Gastroesophageal sphincter (tissue), 4 donors: Measurements from ENCODE around the gene ZNF280C. TPM values are rescaled to one million over a fixed set of nuclear protein-coding genes. Genes with fewer than 3 reads are reported as not detected.

Source experiments
- ATAC-seq: fragments of 150-250 bp; one replicate; pipeline ENCODE4 v1.9.1; 2016; ENCODE audit warnings: mild to moderate bottlenecking, moderate library complexity
- H3K27ac ChIP-seq, 4 donors: fragments of 200-600 bp; sonication (generic) in 3 of 4; 1 replicate in 3 of 4; 2 replicates in 1 of 4; pipeline ENCODE4 v1.5.1; 2016 to 2019
- H3K27me3 ChIP-seq: fragments of 200-600 bp; sonication (generic); one replicate; pipeline ENCODE4 v1.5.1; 2019
- H3K36me3 ChIP-seq, 2 donors: fragments of 200-600 bp; sonication (generic); one replicate each; pipeline ENCODE4 v1.5.1; 2019; ENCODE audit warnings: control low read depth in 1 of 2
- H3K4me1 ChIP-seq, 3 donors: fragments of 200-600 bp; sonication (generic); 1 replicate in 2 of 3; 2 replicates in 1 of 3; pipeline ENCODE4 v1.5.1; 2016 to 2019; ENCODE audit warnings: control low read depth in 2 of 3
- H3K4me3 ChIP-seq, 2 donors: fragments of 200-600 bp; sonication (generic); one replicate each; pipeline ENCODE4 v1.5.1; 2019; ENCODE audit warnings: mild to moderate bottlenecking in 1 of 2, moderate library complexity in 1 of 2
- H3K9me3 ChIP-seq, 3 donors: fragments of 200-600 bp; sonication (generic); one replicate each; pipeline ENCODE4 v1.5.1; 2017 to 2019; ENCODE audit warnings: control low read depth in 2 of 3
- EP300 ChIP-seq: sonication (generic); formaldehyde crosslinking; IDR thresholded peaks from one replicate; pipeline ENCODE4 v1.6.1; 2017; ENCODE audit warnings: antibody characterized with exemption, mild to moderate bottlenecking
- POLR2A ChIP-seq, 2 donors: fragments of 450-650 bp; IDR thresholded peaks; one replicate each; pipeline ENCODE4 v1.6.1; 2017; ENCODE audit warnings: antibody characterized with exemption in 2 of 2, mild to moderate bottlenecking in 2 of 2, moderate library complexity in 1 of 2
- POLR2AphosphoS5 ChIP-seq: sonication (generic); formaldehyde crosslinking; IDR thresholded peaks from one replicate; pipeline ENCODE4 v1.6.1; 2017; ENCODE audit warnings: antibody characterized with exemption
- whole genome bisulfite sequencing, 2 donors: methylation state at CpG; one replicate each; pipeline ENCODE4 v1.1.5; 2018; ENCODE audit warnings: low coverage in 1 of 2; 5-methylcytosine and 5-hydroxymethylcytosine counted together
- total RNA-seq, 4 donors: library from RNA; depleted of rRNA; stranded (reverse); fragments of >200 nt; gene quantifications; one replicate each; pipeline ENCODE4 v1.1.0, GENCODE V29; 2016
- TF ChIP-seq, protein P1 (sequence below), 4 experiments: fragments of 200-600 bp in 2 of 4; fragments of 450-650 bp in 2 of 4; sonication (generic) in 1 of 4; IDR thresholded peaks; one replicate each; pipeline ENCODE4 v1.5.1; 2017 to 2019; ENCODE audit warnings: antibody characterized with exemption in 4 of 4, mild to moderate bottlenecking in 2 of 4, moderate library complexity in 2 of 4

Gene ZNF280C
- total RNA-seq, 4 donors from 2014 or later = 2.7 to 4.6 (median 3.8) TPM

DNA sequence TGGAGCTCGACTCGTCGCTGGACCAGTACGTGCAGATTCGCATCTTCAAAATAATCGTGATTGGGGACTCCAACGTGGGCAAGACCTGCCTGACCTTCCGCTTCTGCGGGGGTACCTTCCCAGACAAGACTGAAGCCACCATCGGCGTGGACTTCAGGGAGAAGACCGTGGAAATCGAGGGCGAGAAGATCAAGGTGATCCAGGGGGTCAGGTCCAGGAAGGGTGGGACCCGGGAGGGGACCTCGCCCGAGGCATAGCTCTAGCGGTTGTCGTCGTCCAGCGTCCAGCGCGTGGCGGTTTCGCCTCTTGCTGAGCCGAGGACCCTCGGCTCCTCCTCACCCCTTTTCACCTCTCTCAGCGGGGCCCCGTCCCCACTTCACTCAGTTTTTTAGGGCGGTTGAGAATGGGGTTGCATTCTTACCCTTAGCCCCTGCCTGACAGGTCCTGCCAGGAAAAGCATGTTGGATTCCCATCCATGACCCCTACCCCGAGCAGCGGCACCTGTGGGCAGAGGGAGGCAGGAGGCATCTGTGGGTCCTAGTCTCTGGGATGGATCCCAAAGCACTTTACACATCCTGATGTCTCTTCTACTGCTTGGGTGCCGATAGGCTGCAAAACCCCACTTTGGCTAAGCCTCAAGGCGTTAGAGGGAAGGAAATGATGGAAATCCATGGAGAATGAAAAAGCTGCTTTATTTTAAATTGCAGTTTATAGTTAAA lies 96.4 kb downstream of the ZNF280C start:
- Histone ChIP-seq H3K27me3 (no peaks in the 10 kb centered on the region), H3K27ac (peak overlapping the region in 1 of 4 donors; percentile 34), H3K9me3 (no peaks in the 10 kb centered on the region), H3K4me3 (peak overlapping the region; percentile 49 to 53), H3K4me1 (peaks cover 0 to 36% (median 4%) of the 10 kb centered on the region in 3 donors), H3K36me3 (no peaks in the 10 kb centered on the region)
- TF ChIP-seq POLR2A (IDR thresholded peaks at IDR 0.05) (no peak), POLR2AphosphoS5 (no peak), EP300 (no peak)
- TF ChIP-seq, protein P1, sequence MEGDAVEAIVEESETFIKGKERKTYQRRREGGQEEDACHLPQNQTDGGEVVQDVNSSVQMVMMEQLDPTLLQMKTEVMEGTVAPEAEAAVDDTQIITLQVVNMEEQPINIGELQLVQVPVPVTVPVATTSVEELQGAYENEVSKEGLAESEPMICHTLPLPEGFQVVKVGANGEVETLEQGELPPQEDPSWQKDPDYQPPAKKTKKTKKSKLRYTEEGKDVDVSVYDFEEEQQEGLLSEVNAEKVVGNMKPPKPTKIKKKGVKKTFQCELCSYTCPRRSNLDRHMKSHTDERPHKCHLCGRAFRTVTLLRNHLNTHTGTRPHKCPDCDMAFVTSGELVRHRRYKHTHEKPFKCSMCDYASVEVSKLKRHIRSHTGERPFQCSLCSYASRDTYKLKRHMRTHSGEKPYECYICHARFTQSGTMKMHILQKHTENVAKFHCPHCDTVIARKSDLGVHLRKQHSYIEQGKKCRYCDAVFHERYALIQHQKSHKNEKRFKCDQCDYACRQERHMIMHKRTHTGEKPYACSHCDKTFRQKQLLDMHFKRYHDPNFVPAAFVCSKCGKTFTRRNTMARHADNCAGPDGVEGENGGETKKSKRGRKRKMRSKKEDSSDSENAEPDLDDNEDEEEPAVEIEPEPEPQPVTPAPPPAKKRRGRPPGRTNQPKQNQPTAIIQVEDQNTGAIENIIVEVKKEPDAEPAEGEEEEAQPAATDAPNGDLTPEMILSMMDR (IDR thresholded peaks at IDR 0.05) = no peak
- 20% methylated on average over 2 of the region's 34 CpGs; no CpG with 5 or more reads in 1 of the 2 donors for WGBS, 2 donors
- ATAC-seq = no peak

DNA sequence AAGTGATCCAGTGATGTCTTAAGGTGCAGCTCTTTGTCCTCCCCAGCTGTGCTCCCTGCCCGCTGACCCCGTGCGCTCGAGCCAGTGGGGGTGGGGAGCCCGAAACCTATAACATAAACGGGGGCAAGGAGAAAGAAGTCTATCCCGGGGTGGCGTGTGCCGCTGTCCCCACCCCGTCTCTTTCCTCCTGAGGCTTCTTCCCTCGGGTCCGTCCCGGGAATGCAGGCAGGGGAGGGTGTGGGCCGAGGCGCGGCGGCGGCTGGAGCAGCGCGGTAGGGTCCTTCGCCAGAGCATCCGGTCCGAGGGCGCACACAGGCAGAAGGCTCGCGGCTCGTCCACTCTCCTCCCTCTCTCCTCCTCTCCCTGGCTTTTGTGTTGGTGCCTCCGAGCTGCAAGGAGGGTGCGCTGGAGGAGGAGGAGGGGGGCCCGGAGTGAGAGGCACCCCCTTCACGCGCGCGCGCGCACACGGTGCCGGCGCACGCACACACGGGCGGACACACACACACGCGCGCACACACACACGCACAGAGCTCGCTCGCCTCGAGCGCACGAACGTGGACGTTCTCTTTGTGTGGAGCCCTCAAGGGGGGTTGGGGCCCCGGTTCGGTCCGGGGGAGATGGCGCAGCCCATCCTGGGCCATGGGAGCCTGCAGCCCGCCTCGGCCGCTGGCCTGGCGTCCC lies 97.1 kb downstream of the ZNF280C start, which contains the start of gene RAB33A:
TSS of gene RAB33A (plus strand) at position 517 of the 681 bp plus-strand sequence. CDS start at position 618, 101 bp downstream.
- TF ChIP-seq EP300 = no peak
- TF ChIP-seq POLR2A (IDR thresholded peaks at IDR 0.05) = no peak
- Histone ChIP-seq H3K4me3 (peak within 1 kb of the TSS; percentile 49 to 53), H3K9me3 (no peaks in the 10 kb centered on the region), H3K36me3 (no peaks in the 10 kb centered on the region), H3K27ac (peak within 1 kb of the TSS in 2 of 4 donors; percentile 34 to 39), H3K27me3 (no peaks in the 10 kb centered on the region), H3K4me1 (peaks cover 0 to 43% (median 4%) of the 10 kb centered on the region in 3 donors)
- peak; percentile 18 for ATAC-seq
- no CpG with 5 or more reads among the region's 61 CpGs for WGBS, 2 donors

DNA sequence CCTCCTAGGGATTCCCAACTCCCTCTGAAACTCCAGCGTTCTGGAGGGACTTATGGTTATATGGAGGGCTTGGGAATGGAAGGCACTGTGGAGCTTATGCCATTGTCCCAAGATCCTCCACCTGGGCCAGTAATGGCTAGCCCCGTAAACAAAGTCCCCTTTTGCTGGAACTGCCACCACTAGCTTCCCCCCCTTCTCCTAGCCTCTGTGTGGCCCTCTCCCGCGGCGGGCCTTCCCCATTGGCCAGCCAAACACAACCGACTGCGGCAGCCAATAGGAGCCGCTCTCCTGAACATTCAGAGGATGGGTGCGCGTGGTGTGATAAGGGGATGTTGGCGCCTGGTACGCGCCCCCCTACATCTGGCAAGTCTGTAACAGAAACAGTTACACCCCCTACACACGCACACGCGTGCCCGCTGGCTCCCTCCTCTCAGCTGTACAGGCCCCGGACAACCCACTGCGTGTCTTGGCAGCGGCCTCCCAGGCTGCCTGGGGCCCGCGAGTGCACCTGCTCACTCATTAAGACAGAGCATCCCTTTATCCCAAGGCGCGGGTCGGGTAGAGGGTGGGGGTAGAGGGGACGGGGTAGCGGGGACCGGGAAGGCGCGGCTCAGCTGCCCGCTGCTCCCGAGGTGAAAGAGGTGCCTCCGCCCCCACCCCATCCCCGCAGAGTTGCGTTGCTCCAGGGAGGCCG lies 97.8 kb downstream of the ZNF280C start:
- TF ChIP-seq, protein P1 (IDR thresholded peaks at IDR 0.05) = no peak
- TF ChIP-seq POLR2A (IDR thresholded peaks at IDR 0.05) (no peak), POLR2AphosphoS5 (no peak), EP300 (no peak)
- H3K4me1 ChIP-seq = peaks cover 0 to 45% (median 4%) of the 10 kb centered on the region in 3 donors
- H3K27me3 ChIP-seq = no peaks in the 10 kb centered on the region
- peak overlapping the region; percentile 49 to 53 for H3K4me3 ChIP-seq
- H3K27ac ChIP-seq = peak overlapping the region in 1 of 4 donors; percentile 34
- ATAC-seq = no peak
- H3K9me3 ChIP-seq = no peaks in the 10 kb centered on the region
- no peaks in the 10 kb centered on the region for H3K36me3 ChIP-seq
- WGBS, 2 donors = 60% methylated on average over 1 of the region's 36 CpGs; no CpG with 5 or more reads in 1 of the 2 donors

DNA sequence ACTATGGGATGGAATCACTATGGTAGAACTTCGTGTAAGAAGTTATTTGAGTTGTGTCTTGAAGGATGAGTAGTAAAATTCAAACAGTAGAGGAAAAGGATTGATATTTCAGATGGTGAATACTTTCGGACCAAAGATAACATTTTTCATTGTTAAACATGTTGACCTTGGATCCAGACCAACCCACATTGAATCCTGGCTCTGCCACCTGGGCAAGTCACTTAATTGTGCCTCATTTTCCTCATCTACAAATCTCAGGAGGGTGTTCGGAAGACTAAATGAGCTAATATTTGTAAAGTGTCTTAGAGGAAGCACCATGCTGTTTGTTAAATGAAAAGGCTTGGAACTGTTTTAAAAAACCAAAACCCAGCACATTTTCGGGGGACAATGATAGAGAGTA lies 101.7 kb downstream of the ZNF280C start:
- H3K4me3 ChIP-seq = peak overlapping the region in 1 of 2 donors; percentile 63
- peak overlapping the region in 3 of 4 donors; percentile 87 to 93 (median 89) for H3K27ac ChIP-seq
- H3K36me3 ChIP-seq = no peaks in the 10 kb centered on the region
- H3K9me3 ChIP-seq = no peaks in the 10 kb centered on the region
- ATAC-seq = no peak
- H3K4me1 ChIP-seq = peaks cover 0 to 51% (median 0%) of the 10 kb centered on the region in 3 donors
- H3K27me3 ChIP-seq = no peaks in the 10 kb centered on the region
- 44 to 68% methylated on average over 2 to 4 of the region's 4 CpGs for WGBS, 2 donors
- TF ChIP-seq, protein P1 (IDR thresholded peaks at IDR 0.05) = no peak
- TF ChIP-seq POLR2AphosphoS5 (no peak), EP300 (no peak), POLR2A (IDR thresholded peaks at IDR 0.05) (no peak)

DNA sequence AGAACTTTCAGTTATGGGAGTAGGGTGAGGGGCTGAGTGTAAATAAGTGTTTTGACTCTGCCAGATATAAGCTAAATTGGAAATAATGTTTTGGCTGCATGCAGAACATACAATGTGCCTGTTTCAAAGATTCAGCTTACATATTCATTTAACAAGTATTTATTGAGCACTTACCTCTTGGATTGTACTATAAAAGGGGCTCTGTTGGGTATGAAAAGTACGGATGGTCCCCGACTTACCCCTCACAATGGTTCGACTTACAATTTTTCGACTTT lies 102.3 kb downstream of the ZNF280C start:
- H3K27me3 ChIP-seq = no peaks in the 10 kb centered on the region
- peaks cover 0 to 49% (median 0%) of the 10 kb centered on the region in 3 donors for H3K4me1 ChIP-seq
- no peaks in the 10 kb centered on the region for H3K36me3 ChIP-seq
- ATAC-seq = no peak
- H3K4me3 ChIP-seq = peak overlapping the region; percentile 63
- 0 to 45% methylated on average over 1 to 4 of the region's 4 CpGs for WGBS, 2 donors
- peak overlapping the region; percentile 87 to 93 (median 88) for H3K27ac ChIP-seq
- TF ChIP-seq POLR2A (IDR thresholded peaks at IDR 0.05) (no peak), EP300 (no peak), POLR2AphosphoS5 (no peak)
- TF ChIP-seq, protein P1 (IDR thresholded peaks at IDR 0.05) = no peak
- no peaks in the 10 kb centered on the region for H3K9me3 ChIP-seq
